Effector memory CD4-positive, alpha-beta T cell (primary cell): Measurements from ENCODE around the gene HIVEP3.

Source experiments
- DNase-seq, 3 donors: peaks; one replicate each; pipeline ENCODE4 v3.0.0-alpha.2; 2020
- H3K27ac ChIP-seq: 2 replicates; pipeline ENCODE4 v1.7.0; 2013; ENCODE audit warnings: mild to moderate bottlenecking, low read length, moderate library complexity; ENCODE audit not compliant: insufficient read depth, poor library complexity, severe bottlenecking
- H3K27me3 ChIP-seq: replicated peaks from 2 replicates; pipeline ENCODE4 v1.7.0; 2013; ENCODE audit warnings: mild to moderate bottlenecking, low read length; ENCODE audit not compliant: insufficient read depth, control insufficient read depth, poor library complexity, severe bottlenecking
- H3K36me3 ChIP-seq: 2 replicates; pipeline ENCODE4 v1.7.0; 2013; ENCODE audit warnings: mild to moderate bottlenecking, low read length, moderate library complexity; ENCODE audit not compliant: control insufficient read depth, insufficient read depth
- H3K4me1 ChIP-seq: 2 replicates; pipeline ENCODE4 v1.7.0; 2013; ENCODE audit warnings: low read length, mild to moderate bottlenecking; ENCODE audit not compliant: control insufficient read depth, insufficient read depth, poor library complexity, severe bottlenecking
- H3K4me3 ChIP-seq: 2 replicates; pipeline ENCODE4 v1.7.0; 2013; ENCODE audit warnings: low read length, low read depth, mild to moderate bottlenecking; ENCODE audit not compliant: insufficient read depth, poor library complexity, severe bottlenecking
- H3K9me3 ChIP-seq: 2 replicates; pipeline ENCODE4 v1.7.0; 2013; ENCODE audit warnings: mild to moderate bottlenecking, low read length, moderate library complexity; ENCODE audit not compliant: control insufficient read depth

The HIVEP3 gene

GRCh38 chr1:41538741-41539417 is 379.8 kb downstream of the HIVEP3 start:
- no peak for DNase-seq
- H3K4me1 ChIP-seq, result no peaks in the 10 kb centered on the region
- no peak overlapping the region for H3K4me3 ChIP-seq
- no peaks in the 10 kb centered on the region for H3K27me3 ChIP-seq
- no peaks in the 10 kb centered on the region for H3K9me3 ChIP-seq
- H3K27ac ChIP-seq, result no peak overlapping the region
- H3K36me3 ChIP-seq, result no peaks in the 10 kb centered on the region

- H3K27me3 ChIP-seq, result no peaks in the 10 kb centered on the region
- no peak overlapping the region for H3K27ac ChIP-seq
- no peak overlapping the region for H3K4me3 ChIP-seq
- DNase-seq, result no peak
- no peaks in the 10 kb centered on the region for H3K36me3 ChIP-seq
- H3K4me1 ChIP-seq, result no peaks in the 10 kb centered on the region
- no peaks in the 10 kb centered on the region for H3K9me3 ChIP-seq
These were observed 380.9 kb downstream of the HIVEP3 start for GRCh38 chr1:41537788-41538351.

GRCh38 chr1:41537251-41537650 is 381.5 kb downstream of the HIVEP3 start:
- Histone ChIP-seq H3K4me3 (no peak overlapping the region), H3K27me3 (no peaks in the 10 kb centered on the region), H3K4me1 (no peaks in the 10 kb centered on the region), H3K9me3 (no peaks in the 10 kb centered on the region), H3K27ac (no peak overlapping the region), H3K36me3 (no peaks in the 10 kb centered on the region)
- DNase-seq, result no peak

- Histone ChIP-seq H3K27me3 (no peaks in the 10 kb centered on the region), H3K27ac (no peak overlapping the region)
- DNase-seq, result no peak
These were observed 382.3 kb downstream of the HIVEP3 start for GRCh38 chr1:41536361-41536802.

GRCh38 chr1:41535716-41536115 is 383.0 kb downstream of the HIVEP3 start:
- no peaks in the 10 kb centered on the region for H3K36me3 ChIP-seq
- H3K9me3 ChIP-seq, result no peaks in the 10 kb centered on the region
- H3K27ac ChIP-seq, result no peak overlapping the region
- no peaks in the 10 kb centered on the region for H3K27me3 ChIP-seq
- no peak for DNase-seq
- H3K4me1 ChIP-seq, result no peaks in the 10 kb centered on the region
- no peak overlapping the region for H3K4me3 ChIP-seq

More at GRCh38 chr1:41536361-41536802, 382.3 kb downstream of the HIVEP3 start:
- no peaks in the 10 kb centered on the region for H3K36me3 ChIP-seq
- H3K4me3 ChIP-seq, result no peak overlapping the region
- H3K9me3 ChIP-seq, result no peaks in the 10 kb centered on the region
- no peaks in the 10 kb centered on the region for H3K4me1 ChIP-seq

- Histone ChIP-seq H3K27me3 (no peaks in the 10 kb centered on the region), H3K4me1 (no peaks in the 10 kb centered on the region), H3K36me3 (no peaks in the 10 kb centered on the region), H3K9me3 (no peaks in the 10 kb centered on the region), H3K4me3 (no peak overlapping the region), H3K27ac (no peak overlapping the region)
- no peak for DNase-seq
These were observed 383.4 kb downstream of the HIVEP3 start for GRCh38 chr1:41535276-41535675.

- H3K27me3 ChIP-seq, result no peaks in the 10 kb centered on the region
- H3K4me1 ChIP-seq, result no peaks in the 10 kb centered on the region
- no peak for DNase-seq
- H3K36me3 ChIP-seq, result no peaks in the 10 kb centered on the region
- no peaks in the 10 kb centered on the region for H3K9me3 ChIP-seq
- H3K27ac ChIP-seq, result no peak overlapping the region
- no peak overlapping the region for H3K4me3 ChIP-seq
These were observed 384.3 kb downstream of the HIVEP3 start for GRCh38 chr1:41534181-41535076.

GRCh38 chr1:41533731-41534080 is 385.0 kb downstream of the HIVEP3 start:
- DNase-seq, result no peak
- H3K36me3 ChIP-seq, result no peaks in the 10 kb centered on the region
- H3K27me3 ChIP-seq, result no peaks in the 10 kb centered on the region
- H3K9me3 ChIP-seq, result no peaks in the 10 kb centered on the region
- H3K4me1 ChIP-seq, result no peaks in the 10 kb centered on the region
- H3K27ac ChIP-seq, result no peak overlapping the region
- no peak overlapping the region for H3K4me3 ChIP-seq

- Histone ChIP-seq H3K4me1 (no peaks in the 10 kb centered on the region), H3K4me3 (no peak overlapping the region), H3K27ac (no peak overlapping the region), H3K27me3 (no peaks in the 10 kb centered on the region), H3K36me3 (no peaks in the 10 kb centered on the region), H3K9me3 (no peaks in the 10 kb centered on the region)
- DNase-seq, result no peak
These were observed 385.5 kb downstream of the HIVEP3 start for GRCh38 chr1:41533016-41533730.
